ENCODE data around the gene NFASC.

DNA sequence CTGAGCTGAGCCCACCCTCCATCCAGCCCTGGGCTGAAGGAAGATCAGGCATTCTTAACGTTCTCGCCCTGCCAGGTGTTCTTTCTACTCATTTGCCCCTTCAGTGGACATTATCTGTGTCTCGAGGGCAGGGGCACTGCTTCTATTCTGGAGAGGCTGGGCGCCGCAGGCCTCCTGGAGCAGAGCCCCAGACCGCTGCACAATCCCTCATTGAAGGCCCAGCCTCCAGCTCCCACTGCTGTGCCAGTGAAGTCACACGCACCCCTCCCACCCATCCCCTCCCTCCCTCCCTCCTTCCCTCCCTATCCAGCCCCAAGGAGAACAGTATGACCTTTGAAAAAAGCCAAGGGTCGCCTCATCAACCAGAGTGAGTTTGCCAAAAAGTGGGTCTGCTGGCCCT is 76.7 kb downstream of the NFASC start:
- no peak for TF ChIP-seq POLR2AphosphoS5 (IDR thresholded peaks at IDR 0.05; ENCODE audit: borderline replicate concordance, low read depth, low read length)
- no peak for TF ChIP-seq EZH2 (IDR thresholded peaks at IDR 0.05)
